HG03571 (cell line): Measurements from ENCODE around the gene FGFRL1.
"Not testable (repeated sequence)": the region's sequence is repeated elsewhere in the genome, so short reads cannot be mapped to it uniquely, and the experiment has no call there.

ENCODE experiments used
- ATAC-seq: cut with Tn5 transposase; IDR thresholded peaks from one replicate; pipeline ENCODE4 v1.9.1; 2021; ENCODE audit not compliant: unreplicated experiment

FGFRL1 gene

GRCh38 chr4:1048773-1049590 lies 37.6 kb downstream of the FGFRL1 start:
- ATAC-seq: no peak

GRCh38 chr4:1049591-1049905 lies 38.1 kb downstream of the FGFRL1 start:
- ATAC-seq: no peak

- no peak for ATAC-seq
Measured at GRCh38 chr4:1050486-1051213, 39.2 kb downstream of the FGFRL1 start.

GRCh38 chr4:1051472-1051871 lies 40.0 kb downstream of the FGFRL1 start:
- no peak for ATAC-seq

GRCh38 chr4:1052231-1052671 lies 40.8 kb downstream of the FGFRL1 start:
- ATAC-seq: no peak

- ATAC-seq: no peak
Measured at GRCh38 chr4:1053080-1053661, 41.7 kb downstream of the FGFRL1 start.

- ATAC-seq: not testable (repeated sequence)
Measured at GRCh38 chr4:1053891-1054290, 42.5 kb downstream of the FGFRL1 start.

GRCh38 chr4:1054696-1055242 lies 43.3 kb downstream of the FGFRL1 start:
- ATAC-seq: not testable (repeated sequence)

- ATAC-seq: not testable (repeated sequence)
Measured at GRCh38 chr4:1055243-1055701, 43.8 kb downstream of the FGFRL1 start.

- ATAC-seq: no peak
Measured at GRCh38 chr4:1055721-1056590, 44.5 kb downstream of the FGFRL1 start.

- ATAC-seq: no peak
Measured at GRCh38 chr4:1056671-1057402, 45.4 kb downstream of the FGFRL1 start.

GRCh38 chr4:1057403-1057745 lies 45.9 kb downstream of the FGFRL1 start:
- no peak for ATAC-seq

- ATAC-seq: no peak
Measured at GRCh38 chr4:1058198-1058996, 47.0 kb downstream of the FGFRL1 start.

- ATAC-seq: no peak
Measured at GRCh38 chr4:1058997-1059665, 47.7 kb downstream of the FGFRL1 start.

- ATAC-seq: no peak
Measured at GRCh38 chr4:1060121-1060520, 48.7 kb downstream of the FGFRL1 start.

GRCh38 chr4:1060621-1061020 lies 49.2 kb downstream of the FGFRL1 start:
- no peak for ATAC-seq

- no peak for ATAC-seq
Measured at GRCh38 chr4:1061056-1061700, 49.8 kb downstream of the FGFRL1 start.

GRCh38 chr4:1061760-1062159 lies 50.3 kb downstream of the FGFRL1 start:
- ATAC-seq: no peak
